HepG2 (cell line): ENCODE measurements around the gene LTB4R. TPM values are rescaled to one million over a fixed set of nuclear protein-coding genes. Genes with fewer than 3 reads are reported as not detected.

Experiments used
- AHDC1 ChIP-seq: sonication (generic); formaldehyde crosslinking; IDR thresholded peaks from 2 replicates; pipeline ENCODE4 v1.5.1; 2020; ENCODE audit warnings: mild to moderate bottlenecking, missing genetic modification reagents, borderline replicate concordance
- ATF7-NPFF ChIP-seq: sonication (generic); formaldehyde crosslinking; IDR thresholded peaks from 2 replicates; pipeline ENCODE4 v1.8.1; 2023; ENCODE audit warnings: mild to moderate bottlenecking, low read depth, missing genetic modification reagents, moderate library complexity
- CBX2 ChIP-seq, 2 experiments: fragments of 200-600 bp in 1 of 2; sonication (generic); formaldehyde crosslinking in 1 of 2; IDR thresholded peaks; 2 replicates each; pipeline versions ENCODE4 v1.7.0 to v1.8.1; 2018 to 2022; ENCODE audit warnings: low read depth in 2 of 2, low read length in 1 of 2, mild to moderate bottlenecking in 1 of 2, missing genetic modification reagents in 1 of 2
- E2F1 ChIP-seq: sonication (generic); formaldehyde crosslinking; IDR thresholded peaks from 2 replicates; pipeline ENCODE4 v1.5.0; 2020; ENCODE audit warnings: missing genetic modification reagents
- ETV6 ChIP-seq: sonication (generic); formaldehyde crosslinking; conservative IDR thresholded peaks from 2 replicates; pipeline ENCODE4 v1.4.0; 2020; ENCODE audit warnings: missing genetic modification reagents
- GTF2F1 ChIP-seq: fragments of 150-350 bp; IDR thresholded peaks from 2 replicates; pipeline ENCODE4 v1.6.1; 2014; ENCODE audit warnings: low read length
- HNRNPUL1 ChIP-seq: fragments of 200-400 bp; formaldehyde crosslinking; IDR thresholded peaks from 2 replicates; pipeline ENCODE4 v1.6.1; 2017; ENCODE audit warnings: low read depth, mild to moderate bottlenecking, low read length, moderate library complexity
- TAF15 ChIP-seq: fragments of 200-400 bp; formaldehyde crosslinking; IDR thresholded peaks from one replicate; pipeline ENCODE4 v1.6.1; 2018; ENCODE audit warnings: mild to moderate bottlenecking, low read depth, low read length; ENCODE audit not compliant: poor library complexity, severe bottlenecking
- YEATS2 ChIP-seq: sonication (generic); formaldehyde crosslinking; IDR thresholded peaks from 2 replicates; pipeline ENCODE4 v1.4.0; 2020; ENCODE audit warnings: missing genetic modification reagents, borderline replicate concordance
- ZFP37 ChIP-seq: sonication (generic); formaldehyde crosslinking; IDR thresholded peaks from 2 replicates; pipeline ENCODE4 v1.4.0; 2020; ENCODE audit warnings: missing genetic modification reagents, borderline replicate concordance
- ZNF781 ChIP-seq: sonication (generic); formaldehyde crosslinking; IDR thresholded peaks from 2 replicates; pipeline ENCODE4 v1.5.1; 2020; ENCODE audit warnings: borderline replicate concordance, mild to moderate bottlenecking, missing genetic modification reagents; ENCODE audit errors: not compliant biosample characterization
- ZSCAN9 ChIP-seq: IDR thresholded peaks from 2 replicates; pipeline ENCODE4 v1.6.1; 2016; ENCODE audit warnings: borderline replicate concordance
- polyA plus RNA-seq, 8 experiments: library from polyadenylated mRNA; depleted of rRNA in 3 of 8; stranded (reverse) in 7 of 8; unstranded in 1 of 8; fragments of >200 nt; fragmentation: Illumina TruSeq in 4 of 8; extraction: Trizol in 4 of 8; gene quantifications; 2 replicates each; pipeline versions ENCODE4 v1.2.1 to v1.2.3, GENCODE V29; 2011 to 2016; ENCODE audit warnings: low read depth in 4 of 8, missing spikeins in 1 of 8, mixed read lengths in 1 of 8; ENCODE audit not compliant: insufficient read depth in 1 of 8
- total RNA-seq, 5 experiments: library from RNA; depleted of rRNA; stranded (reverse); fragments of >200 nt; fragmentation: Illumina TruSeq; extraction: Trizol; gene quantifications; 2 replicates each; pipeline ENCODE4 v1.2.3, GENCODE V29; 2016; ENCODE audit warnings: low read depth in 1 of 5

LTB4R gene
- total and polyA plus RNA-seq, 2 of the 13 experiments (the other 11 are each of a cell fraction or from before 2014, with no cell fraction given), result 3.2 to 8.2 TPM

- peak; percentile 87 for TF ChIP-seq ZNF781 (CRISPR knock-in tag)
- no peak for TF ChIP-seq E2F1 (CRISPR knock-in tag)
- no peak for TF ChIP-seq GTF2F1
- no peak for TF ChIP-seq TAF15
- peak; percentile 56; the same call in 1 of the 2 replicates for TF ChIP-seq ETV6 (CRISPR knock-in tag)
- no peak for TF ChIP-seq AHDC1 (CRISPR knock-in tag)
- no peak for TF ChIP-seq ZFP37
- TF ChIP-seq HNRNPUL1, result no peak
- no peak; the same call in none of the 2 replicates for TF ChIP-seq YEATS2 (CRISPR knock-in tag)
- TF ChIP-seq ZSCAN9 (CRISPR knock-in tag), result 0 out of 2 replicates have a peak, but pooled peaks have one; percentile 6
- TF ChIP-seq CBX2 (IDR thresholded peaks at IDR 0.05; ENCODE audit: low read depth, low read length), result no peak
- no peak; the same call in 1 of the 2 replicates for TF ChIP-seq CBX2 (CRISPR knock-in tag; IDR thresholded peaks at IDR 0.05; ENCODE audit: low read depth)
- TF ChIP-seq ATF7-NPFF, result no peak
Measured at GRCh38 chr14:24366721-24367513, 55.6 kb downstream of the LTB4R start (continued).
